ENCODE results near the gene TPST2.

GRCh38 chr22:26548303-26548702 is 41.6 kb downstream of the TPST2 start:
- TF ChIP-seq POLR2AphosphoS5 (IDR thresholded peaks at IDR 0.05; ENCODE audit: low read depth, low read length) (no peak), POLR2A (IDR thresholded peaks at IDR 0.05; ENCODE audit: low read depth, low read length) (no peak), TAF1 (IDR thresholded peaks at IDR 0.05; ENCODE audit: low read depth, low read length) (no peak), POU2F2 (IDR thresholded peaks at IDR 0.05; ENCODE audit: low read depth, low read length) (no peak), SPI1 (IDR thresholded peaks at IDR 0.05; ENCODE audit: low read depth, low read length) (no peak)
